HS-5 (cell line): ENCODE measurements around the gene SLC8A2.
"Not testable (repeated sequence)": the region's sequence is repeated elsewhere in the genome, so short reads cannot be mapped to it uniquely, and the experiment has no call there.

Source experiments
- DNase-seq: peaks from one replicate; pipeline ENCODE4 v3.0.0-alpha.2; 2012; ENCODE audit warnings: low read depth

The SLC8A2 gene

DNA sequence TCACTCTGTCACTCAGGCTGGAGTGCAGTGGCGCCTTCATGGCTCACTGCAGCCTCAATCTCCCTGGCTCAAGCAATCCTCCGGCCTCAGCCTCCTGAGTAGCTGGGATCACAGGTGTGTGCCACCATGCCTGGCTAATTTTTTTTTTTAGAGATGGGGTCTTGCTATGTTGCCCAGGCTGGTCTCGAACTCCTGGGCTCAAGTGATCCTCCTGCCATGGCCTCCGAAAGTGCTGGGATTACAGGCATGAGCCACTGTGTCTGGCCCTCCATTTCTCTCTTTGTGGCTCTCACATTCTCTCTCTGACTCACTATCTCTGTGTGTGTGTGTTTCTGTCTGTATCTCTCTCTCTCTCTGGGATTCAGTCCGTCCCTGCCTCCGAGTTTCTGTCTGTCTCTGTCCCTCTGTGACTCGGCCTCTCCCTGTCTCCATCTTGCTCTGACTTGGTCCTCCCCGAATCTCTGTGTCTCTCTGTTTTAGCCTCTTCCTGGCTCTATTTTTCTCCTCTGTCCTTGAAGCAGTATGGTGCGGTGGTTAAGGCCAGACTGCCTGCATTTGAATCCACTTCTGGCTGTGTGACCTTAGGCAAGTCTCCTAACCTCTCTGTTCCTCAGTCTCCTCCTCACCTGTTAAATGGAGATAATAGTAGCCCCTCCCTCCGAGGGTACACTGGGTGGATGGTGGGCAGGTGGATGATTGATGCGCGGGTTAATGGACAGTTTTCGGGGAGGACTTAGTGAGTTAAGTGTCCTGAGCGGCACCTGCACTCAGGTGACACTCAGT lies 63.3 kb downstream of the SLC8A2 start:
- DNase-seq: no peak

DNA sequence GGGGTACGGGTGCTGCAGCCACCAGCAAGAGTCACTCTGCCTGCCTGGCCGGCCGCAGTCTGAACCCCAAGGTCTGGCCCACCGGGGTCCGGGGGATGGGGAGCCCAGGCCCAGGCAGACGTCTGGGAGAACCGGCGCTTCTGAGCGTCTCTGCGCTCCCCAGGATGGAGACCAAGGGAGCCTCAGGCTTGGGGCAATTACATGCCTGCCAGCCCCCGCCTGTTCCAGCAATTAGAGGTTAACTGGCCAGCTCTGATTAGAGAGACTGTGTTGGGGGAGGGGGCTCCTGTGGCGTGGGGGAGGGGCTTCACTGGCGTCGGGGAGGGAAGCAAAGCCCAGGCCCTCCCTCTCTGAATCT lies 64.3 kb downstream of the SLC8A2 start:
- no peak for DNase-seq

DNA sequence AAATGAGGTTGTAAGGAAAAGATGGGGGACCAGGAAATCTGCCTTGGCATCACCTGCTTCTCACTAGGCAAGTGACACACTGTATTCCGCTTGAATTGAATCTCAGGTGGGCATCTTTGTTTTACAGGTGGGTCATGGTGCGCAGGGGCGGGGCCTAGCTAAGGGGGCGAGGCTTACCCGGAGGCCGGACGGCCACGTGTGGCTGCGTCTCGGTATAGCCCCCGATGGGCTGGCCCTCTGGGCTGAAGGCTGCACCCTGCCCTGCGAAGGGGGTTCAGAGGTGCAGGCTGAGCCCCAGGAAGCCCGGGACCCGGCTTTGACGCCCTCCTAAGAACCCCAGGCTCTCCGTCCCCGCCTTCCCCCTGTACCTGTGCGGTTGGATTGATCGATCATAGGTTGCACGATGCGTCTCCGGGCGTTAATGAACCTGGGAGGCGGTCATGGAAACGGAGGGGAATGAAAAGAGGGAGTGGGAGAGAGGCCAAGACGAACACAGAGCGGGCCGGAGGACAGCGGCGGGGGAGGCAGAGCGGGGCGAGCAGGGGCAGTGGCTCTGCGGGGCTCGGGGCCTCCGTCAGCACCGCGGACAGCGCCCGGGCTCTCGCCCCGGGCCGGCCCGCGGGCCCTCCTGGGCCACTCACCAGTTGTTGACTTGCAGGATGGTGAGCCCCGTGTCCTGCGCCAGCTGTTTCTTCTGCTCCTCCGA lies 64.8 kb downstream of the SLC8A2 start:
- DNase-seq: no peak

DNA sequence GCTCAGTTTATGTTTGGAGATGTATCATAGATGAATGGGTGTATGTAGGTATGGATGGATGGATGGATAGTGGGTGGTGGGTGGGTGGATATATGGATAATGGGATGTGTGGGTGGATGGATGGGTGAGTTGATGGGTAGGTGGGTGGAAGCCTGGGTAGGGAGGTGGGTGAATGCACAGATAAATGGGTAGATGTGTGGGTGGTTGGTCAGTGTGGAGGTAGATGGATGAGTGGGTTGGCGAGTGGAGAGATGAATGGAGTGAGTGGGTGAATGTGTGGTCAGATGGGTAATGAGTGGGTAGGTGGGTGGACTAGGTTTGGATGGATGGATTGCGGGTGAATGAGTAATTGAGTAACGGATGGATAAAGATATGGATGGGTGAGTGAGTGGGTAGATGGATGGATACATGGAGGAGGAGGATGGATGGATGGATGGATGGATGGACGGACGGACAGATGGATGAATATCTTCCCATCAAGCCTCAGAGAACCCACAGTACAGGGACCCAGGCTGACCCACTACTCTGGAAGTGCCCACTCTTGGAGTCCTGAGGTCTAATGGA lies 65.8 kb downstream of the SLC8A2 start:
- DNase-seq: no peak

DNA sequence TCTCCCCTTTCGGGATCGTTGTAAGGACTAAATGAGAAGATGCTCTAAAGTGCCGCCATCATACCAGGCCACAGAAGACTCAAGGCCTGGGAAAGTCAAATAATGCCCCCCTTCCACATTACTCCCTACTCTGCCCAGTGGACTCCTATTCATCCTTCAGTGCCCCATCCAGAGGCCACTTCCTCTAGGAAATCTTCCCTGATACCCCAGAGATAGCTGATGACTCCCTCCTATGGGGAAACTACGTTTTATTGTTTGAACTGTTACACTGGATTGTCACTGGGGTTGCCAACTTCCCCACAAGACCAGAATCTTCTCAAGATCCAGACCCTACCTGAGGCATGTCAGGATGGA lies 66.5 kb downstream of the SLC8A2 start:
- DNase-seq: no peak

DNA sequence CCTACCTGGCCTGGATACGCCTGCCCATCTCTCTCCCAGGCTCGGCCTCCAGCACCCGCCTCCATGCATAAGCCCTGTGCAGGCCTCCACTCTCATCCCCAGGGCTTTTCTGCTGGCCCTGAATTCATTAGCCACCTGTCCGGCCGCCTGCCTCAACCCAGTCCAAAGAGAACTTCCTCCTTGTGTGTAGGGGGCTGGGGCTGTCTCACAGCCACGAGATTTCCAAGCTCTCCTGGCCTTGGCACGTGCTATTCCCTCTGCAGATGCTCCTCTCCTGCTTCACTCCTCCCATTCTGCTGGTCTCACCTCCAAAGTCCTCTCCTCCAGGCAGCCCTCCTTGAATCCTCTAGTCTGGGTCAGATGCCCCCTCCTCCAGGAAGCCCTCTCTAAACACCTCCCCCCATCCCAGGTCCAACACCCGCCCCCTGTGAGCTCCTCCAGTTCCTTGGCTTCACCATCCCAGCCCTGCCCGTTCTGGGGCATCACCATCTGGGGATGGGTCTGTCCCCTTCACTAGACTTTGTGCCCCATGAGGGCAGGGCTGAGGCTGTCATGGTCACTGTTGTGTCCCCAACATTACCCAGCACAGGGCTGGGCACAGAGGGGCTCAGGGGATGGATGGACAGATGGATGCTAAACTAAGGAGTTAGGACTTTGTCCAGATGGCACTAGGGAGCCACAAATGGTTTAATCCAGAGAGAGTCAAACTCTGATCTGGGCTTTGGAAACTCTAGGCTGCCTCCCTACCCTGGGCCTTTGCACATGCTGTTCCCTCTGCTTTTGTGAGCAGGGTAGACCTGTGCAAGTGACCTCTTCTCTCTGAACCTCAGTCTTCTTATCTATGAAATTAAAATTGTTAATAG lies 67.1 kb downstream of the SLC8A2 start:
- DNase-seq: no peak

DNA sequence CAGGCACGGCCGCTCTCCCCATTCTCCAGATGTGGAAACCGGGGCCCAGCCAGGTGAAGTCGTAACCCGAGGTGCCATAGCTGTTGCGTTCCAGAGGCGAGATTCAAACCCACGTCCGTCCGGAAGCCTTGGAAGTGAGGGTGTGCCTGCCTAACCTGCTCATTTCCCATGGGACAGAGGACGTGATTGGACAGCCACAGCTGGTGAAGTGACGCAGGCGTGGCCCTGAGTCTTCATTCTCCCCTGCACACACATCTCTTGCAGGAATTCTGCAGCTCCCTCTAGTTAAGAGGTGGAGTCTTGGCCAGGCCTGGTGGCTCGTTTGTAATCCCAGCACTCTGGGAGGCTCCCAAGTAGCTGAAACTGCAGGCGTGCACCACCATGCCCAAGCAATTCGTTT lies 69.2 kb downstream of the SLC8A2 start:
- no peak for DNase-seq

DNA sequence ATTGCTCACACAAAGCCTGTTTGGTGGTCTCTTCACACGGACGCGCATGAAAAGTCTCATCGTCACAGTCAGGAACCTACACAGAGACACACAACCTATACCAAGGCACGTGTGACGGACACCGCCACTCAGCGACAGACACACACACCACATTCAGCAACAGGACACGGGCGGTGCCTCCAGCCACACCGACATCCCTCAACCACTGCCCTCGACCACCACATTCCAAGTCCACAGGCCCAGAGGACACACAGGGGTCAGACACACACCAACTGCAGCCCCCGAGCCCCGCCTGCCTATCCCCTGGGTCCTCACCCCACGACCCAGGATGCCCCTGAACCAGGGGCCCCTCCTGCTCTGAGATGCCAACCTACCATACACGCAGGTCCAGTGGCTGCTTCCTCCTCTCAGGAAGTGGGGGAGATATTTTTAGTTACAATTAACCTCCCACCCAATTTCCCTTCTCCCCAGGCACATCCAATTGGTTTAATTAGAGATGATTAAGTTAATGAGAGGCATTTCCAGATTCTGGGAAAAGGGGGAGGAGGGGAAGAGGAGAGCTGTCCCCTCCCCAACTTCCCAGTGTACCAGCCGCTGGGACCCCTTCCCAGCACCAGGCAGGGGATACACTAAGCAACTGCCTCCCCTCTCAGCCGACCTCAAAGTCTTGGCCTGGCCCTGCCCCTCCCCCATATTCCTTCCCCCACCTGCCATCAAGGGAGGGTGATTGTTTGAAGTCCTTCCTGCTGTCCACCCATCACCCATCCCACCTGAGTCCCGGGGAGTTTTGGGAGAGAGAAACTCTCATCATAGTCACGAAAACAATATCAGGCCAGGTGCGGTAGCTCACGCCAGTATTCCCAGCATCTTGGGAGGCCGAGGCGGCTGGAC lies 72.7 kb downstream of the SLC8A2 start:
- DNase-seq: no peak

DNA sequence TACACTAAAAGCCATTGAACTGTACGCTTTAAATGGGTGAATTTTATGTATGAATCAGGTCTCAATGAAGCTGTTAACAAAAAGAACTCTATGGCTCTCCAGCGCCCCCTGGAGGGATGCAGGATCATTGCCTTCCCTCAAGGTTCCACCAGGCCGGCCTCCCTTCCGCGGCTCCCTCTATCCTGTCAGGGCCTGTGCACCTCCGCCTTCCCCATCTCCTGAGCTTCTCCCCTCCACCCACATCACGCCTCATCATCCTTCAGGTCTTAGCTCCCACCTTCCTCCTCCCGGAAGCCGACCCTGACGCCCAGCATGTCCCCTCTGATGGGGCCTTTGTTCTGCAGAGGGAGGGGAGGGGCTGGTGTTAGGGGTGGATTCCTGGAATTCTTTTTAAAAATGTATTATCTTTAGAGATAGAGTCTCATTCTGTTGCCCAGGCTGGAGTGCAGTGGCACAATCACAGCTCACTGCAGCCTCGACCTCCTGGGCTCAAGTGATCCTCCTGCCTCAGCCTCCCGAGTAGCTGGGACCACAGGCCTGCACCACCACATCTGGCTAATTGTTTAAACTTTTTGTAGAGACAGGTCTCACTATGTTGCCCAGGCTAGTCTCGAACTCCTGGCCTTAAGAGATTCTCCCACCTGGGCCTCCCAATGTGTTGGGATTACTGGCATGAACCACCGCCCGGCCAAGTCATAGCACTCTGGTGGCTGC lies 80.0 kb downstream of the SLC8A2 start:
- DNase-seq: peak; percentile 28

DNA sequence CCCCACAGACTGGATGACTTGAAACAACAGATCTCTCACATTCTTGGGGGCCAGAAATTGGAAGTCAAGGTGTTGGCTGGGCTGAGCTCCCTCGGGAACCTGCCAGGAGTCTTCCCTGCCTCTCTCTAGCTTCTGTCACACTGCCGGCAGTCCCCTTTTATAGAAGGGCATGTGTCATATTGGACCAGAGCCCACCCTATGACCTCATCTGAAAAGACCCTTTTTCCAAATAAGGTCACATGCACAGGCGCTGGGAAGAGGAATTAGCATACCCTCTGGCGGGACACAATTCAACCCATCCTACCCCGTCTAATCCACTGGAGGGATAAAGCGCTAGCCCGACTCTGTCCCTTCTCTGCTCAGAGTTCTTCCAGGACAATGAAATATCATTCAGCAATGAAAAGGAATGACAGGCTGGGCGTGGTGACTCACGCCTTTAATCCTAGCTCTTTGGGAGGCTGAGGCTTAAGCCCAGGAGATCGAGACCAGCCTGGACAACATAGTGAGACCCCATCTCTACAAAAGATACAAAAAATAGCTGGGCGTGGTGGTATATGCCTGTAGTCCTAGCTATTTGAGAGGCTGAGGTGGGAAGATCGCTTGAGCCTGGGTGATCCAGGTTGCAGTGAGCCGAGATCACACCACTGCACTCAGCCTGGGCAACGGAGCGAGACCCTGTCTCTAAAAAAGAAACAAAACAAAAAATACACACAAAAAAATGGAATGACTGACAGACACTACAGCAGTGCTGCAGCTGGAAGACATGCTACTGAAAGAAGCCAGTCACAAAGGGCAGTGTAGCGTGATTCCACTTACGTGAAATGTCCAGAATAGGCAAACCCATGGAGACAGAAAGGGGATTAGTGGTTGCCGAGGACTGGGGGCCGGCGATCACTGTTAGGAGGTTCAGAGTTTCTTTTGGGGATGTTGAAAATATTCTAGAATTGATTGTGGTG lies 80.9 kb downstream of the SLC8A2 start:
- DNase-seq: no peak

DNA sequence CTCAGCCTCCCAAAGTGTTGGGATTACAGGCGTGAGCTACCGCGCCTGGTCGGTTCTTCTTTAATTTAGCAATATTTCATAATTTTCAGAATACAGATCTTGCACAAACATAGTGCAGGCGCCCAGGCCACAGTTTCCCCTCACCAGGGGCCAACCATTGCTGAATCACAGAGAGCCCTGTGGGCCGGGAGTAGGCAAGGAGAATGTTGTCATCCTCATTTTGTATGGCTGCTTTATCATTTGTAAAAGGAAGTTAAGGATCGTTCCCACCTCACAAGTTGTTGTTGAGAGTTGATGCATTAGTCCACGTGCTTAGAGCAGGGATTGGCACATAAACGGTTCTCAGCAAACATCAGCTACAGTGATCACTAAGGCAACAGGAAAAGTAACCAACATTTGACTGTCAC lies 82.5 kb downstream of the SLC8A2 start:
- no peak for DNase-seq

DNA sequence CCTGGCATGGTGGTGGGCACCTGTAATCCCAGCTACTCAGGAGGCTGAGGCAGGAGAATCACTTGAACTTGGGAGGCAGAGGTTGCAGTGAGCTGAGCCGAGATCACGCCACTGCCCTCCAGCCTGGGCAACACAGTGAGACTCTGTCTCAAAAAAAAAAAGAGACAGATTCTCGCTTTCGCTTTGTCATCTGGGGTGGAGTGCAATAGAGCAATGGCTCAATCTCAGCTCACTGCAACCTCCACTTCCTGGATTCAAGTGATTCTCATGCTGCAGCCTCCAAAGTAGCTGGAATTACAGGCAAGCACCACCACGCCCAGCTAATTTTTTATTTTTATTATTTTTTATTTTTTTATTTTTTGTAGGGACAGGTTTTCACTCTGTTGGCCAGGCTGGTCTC lies 83.0 kb downstream of the SLC8A2 start:
- DNase-seq: not testable (repeated sequence)

DNA sequence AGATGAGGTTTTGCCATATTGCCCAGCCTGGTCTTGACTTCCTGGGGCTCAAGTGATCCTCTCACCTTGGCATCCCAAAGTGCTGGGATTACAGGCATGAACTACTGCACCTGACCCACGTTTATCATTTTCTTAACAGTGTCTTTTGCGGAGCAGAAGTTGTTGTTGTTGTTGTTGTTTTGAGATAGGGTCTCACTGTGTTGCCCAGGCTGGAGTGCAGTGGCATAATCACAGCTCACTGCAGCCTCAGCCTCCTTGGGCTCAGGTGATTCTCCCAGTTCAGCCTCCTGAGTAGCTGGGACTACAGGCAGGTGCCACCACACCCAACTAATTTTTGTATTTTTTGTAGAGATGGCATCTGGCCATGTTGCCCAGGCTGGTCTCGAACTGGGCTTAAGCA lies 84.1 kb downstream of the SLC8A2 start:
- not testable (repeated sequence) for DNase-seq

DNA sequence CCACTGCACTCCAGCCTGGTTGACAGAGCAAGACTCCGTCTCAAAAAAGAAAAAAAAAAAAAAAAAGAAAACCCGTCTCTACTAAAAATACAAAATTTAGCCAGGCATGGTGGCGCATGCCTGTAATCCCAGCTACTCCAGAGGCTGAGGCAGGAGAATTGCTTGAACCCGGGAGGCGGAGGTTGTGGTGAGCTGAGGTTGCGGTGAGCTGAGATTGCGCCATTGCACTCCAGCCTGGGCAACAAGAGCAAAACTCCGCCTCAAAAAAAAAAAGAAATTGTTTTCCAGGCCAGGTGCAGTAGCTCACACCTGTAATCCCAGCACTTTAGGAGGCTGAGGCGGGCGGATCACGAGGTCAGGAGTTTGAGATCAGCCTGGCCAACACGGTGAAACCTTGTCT lies 85.1 kb downstream of the SLC8A2 start:
- not testable (repeated sequence) for DNase-seq

DNA sequence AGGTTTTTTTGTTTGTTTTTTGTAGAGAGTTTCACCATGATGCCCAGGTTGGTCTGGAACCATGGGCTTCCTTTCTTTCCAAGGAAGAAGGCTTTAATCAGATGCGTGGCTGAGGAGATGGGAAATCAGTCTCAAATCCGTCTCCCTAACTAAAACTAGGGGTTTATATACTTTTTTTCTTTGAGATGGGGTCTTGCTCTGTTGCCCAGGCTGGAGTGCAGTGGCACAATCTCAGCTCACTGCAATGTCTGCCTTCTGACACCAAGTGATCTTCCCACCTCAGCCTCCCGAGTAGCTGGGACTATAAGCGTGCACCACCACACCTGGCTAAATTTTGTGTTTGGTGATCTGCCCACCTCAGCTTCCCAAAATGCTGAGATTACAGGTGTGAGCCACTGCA lies 87.2 kb downstream of the SLC8A2 start:
- DNase-seq: not testable (repeated sequence)

DNA sequence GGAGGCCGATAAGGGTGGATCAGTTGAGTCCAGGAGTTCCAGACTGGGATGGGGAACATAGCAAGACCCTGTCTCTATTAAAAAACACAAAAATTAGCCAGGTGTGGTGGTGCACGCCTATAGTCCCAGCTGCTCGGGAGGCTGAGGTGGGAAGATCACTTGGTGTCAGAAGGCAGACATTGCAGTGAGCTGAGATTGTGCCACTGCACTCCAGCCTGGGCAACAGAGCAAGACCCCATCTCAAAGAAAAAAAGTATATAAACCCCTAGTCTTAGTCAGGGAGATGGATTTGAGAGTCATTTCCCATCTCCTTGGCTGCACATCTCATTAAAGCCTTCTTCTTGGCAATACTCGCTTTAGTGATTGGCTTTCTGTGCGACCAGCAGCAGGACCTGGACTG lies 87.8 kb downstream of the SLC8A2 start:
- not testable (repeated sequence) for DNase-seq

DNA sequence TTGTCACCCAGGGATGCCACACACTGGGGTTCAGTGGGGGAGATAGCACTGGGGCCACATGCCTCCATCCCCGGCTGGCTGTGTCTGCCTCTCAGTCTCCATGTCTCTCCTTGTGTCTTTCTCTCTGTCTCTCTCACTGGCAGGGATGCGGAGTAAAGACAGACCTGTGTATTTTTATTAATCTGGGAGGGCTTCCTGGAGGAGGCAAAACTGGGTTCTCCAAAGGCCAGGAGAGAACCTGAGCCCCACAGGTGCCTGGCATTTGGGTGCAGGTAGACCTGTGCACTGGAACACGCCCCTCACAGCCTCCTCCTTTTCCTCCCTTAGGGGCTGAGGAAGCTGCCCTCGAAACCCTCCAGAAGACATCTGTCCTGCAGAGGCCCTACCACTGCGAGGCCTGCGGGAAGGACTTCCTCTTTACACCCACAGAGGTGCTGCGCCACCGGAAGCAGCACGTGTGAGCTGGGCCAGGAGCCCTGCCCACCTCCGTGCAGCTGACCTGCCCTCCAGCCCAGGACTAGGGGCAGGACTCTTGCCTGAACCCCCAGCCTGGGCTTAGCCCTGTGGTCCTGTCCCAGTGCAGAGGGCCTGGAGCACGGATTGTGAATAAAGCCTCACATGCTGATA lies 89.9 kb downstream of the SLC8A2 start:
- no peak for DNase-seq

DNA sequence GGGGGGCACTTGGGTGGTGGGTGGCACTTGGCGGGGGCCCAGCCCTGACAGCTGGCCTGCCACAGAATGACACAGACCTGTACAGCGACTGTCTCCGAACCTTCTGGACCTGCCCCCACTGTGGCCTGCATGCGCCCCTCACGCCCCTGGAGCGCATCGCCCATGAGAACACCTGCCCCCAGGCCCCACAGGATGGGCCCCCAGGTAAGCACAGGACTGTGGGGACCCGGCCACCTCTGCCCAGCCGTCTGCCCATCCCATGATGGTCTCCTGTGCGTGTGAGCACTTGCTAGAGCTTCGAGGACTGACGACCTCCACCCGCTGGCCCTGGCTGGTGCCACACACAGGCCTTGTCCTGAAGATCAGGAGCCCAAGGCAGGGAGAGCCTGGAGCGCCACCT lies 90.6 kb downstream of the SLC8A2 start:
- no peak for DNase-seq

DNA sequence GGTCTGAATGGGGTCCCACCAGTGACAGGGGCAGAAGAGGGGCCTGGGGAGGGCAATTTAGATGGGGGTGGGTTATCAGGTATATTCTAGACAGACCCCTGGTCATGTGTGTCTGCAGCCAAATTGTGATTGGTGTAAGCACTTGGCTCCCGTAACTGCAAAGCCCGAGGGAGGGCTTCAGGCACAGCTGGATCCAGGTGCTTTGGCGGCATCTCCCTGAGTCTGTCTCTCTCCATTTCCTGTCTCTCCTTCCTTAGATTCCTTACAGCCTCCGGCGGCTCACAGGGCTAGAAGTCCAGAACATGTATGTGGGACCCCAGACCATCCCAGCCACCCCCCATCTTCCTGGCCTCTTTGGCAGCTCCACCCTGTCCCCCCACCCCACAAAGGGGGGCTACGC lies 91.1 kb downstream of the SLC8A2 start:
- no peak for DNase-seq
